Breast epithelium (tissue), 3 donors: ENCODE data around the gene TNS3.

ENCODE experiments used
- CTCF ChIP-seq, 3 donors: fragments of 450-650 bp; IDR thresholded peaks; one replicate each; pipeline ENCODE4 v1.5.1; 2016 to 2017; ENCODE audit warnings: antibody characterized with exemption in 3 of 3, mild to moderate bottlenecking in 3 of 3, moderate library complexity in 3 of 3
- POLR2A ChIP-seq: fragments of 450-650 bp; IDR thresholded peaks from one replicate; pipeline ENCODE4 v1.6.1; 2016; ENCODE audit warnings: antibody characterized with exemption, mild to moderate bottlenecking, moderate library complexity
- POLR2AphosphoS5 ChIP-seq, 3 donors: sonication (generic); formaldehyde crosslinking; IDR thresholded peaks; one replicate each; pipeline ENCODE4 v1.6.1; 2017; ENCODE audit warnings: antibody characterized with exemption in 3 of 3

GRCh38 chr7:47617131-47617530 is 35.2 kb upstream of the TNS3 start:
- no peak for TF ChIP-seq POLR2A
- no peak for TF ChIP-seq CTCF (IDR thresholded peaks at IDR 0.05)
- no peak for TF ChIP-seq POLR2AphosphoS5 (IDR thresholded peaks at IDR 0.05)
